ENCODE results near the gene TSPOAP1.
A peak's percentile ranks its signal among the peaks of the same experiment; 100 is the strongest.

The TSPOAP1 gene

GRCh38 chr17:58340405-58340876 lies 11.8 kb upstream of the TSPOAP1 start (continued):
- TF ChIP-seq TSHZ2 (CRISPR knock-in tag; IDR thresholded peaks at IDR 0.05), result no peak
- TF ChIP-seq TCF4 (CRISPR knock-in tag; IDR thresholded peaks at IDR 0.05; ENCODE audit: borderline replicate concordance), result no peak

DNA sequence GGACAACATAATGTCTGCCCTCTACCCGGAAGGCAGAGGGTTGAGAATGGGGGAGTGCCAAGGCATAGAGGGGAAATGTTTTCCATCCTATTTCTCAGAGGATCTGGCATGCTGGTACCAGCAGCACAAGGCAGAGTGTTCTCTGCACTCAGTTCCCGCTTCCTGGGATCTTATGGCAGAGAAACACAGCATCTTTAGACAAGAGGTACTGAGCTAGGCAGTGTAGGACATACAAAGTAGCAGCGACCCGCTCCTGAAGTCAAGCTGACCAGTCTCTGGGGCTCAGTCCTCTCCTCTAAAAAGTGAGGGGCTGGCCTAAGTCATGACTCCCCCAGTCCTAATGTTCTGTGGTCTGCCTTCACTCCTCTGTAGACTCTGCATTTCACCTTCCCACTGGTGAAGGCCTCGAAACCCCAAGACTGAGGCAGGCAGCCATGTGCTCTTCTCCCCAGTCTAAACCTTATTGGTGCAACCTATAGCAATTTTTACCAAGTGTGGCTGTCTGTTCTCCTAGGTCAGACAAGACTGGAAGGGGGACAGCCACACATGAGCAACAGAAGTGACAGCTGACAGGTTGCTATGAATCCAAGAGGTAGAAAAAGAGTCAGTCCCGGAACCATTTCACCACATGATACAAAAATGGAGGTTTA lies 11.3 kb upstream of the TSPOAP1 start:
- TF ChIP-seq SNAI2 (CRISPR knock-in tag; IDR thresholded peaks at IDR 0.05) (no peak), ZNF8 (CRISPR knock-in tag; IDR thresholded peaks at IDR 0.05) (no peak), GLIS3 (CRISPR knock-in tag; IDR thresholded peaks at IDR 0.05) (no peak), ZFP30 (CRISPR knock-in tag; IDR thresholded peaks at IDR 0.05) (no peak), TCF4 (CRISPR knock-in tag; IDR thresholded peaks at IDR 0.05; ENCODE audit: borderline replicate concordance) (no peak), ZC3H10 (CRISPR knock-in tag; IDR thresholded peaks at IDR 0.05) (no peak)
- TF ChIP-seq, protein P1, sequence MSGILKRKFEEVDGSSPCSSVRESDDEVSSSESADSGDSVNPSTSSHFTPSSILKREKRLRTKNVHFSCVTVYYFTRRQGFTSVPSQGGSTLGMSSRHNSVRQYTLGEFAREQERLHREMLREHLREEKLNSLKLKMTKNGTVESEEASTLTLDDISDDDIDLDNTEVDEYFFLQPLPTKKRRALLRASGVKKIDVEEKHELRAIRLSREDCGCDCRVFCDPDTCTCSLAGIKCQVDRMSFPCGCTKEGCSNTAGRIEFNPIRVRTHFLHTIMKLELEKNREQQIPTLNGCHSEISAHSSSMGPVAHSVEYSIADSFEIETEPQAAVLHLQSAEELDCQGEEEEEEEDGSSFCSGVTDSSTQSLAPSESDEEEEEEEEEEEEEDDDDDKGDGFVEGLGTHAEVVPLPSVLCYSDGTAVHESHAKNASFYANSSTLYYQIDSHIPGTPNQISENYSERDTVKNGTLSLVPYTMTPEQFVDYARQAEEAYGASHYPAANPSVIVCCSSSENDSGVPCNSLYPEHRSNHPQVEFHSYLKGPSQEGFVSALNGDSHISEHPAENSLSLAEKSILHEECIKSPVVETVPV (CRISPR knock-in tag; IDR thresholded peaks at IDR 0.05), result no peak
- ATAC-seq, result no peak

- TF ChIP-seq TCF4 (CRISPR knock-in tag; IDR thresholded peaks at IDR 0.05; ENCODE audit: borderline replicate concordance) (no peak), BACH2 (CRISPR knock-in tag; IDR thresholded peaks at IDR 0.05; ENCODE audit: borderline replicate concordance) (no peak), RARB (CRISPR knock-in tag; IDR thresholded peaks at IDR 0.05) (no peak), ISL1 (CRISPR knock-in tag; IDR thresholded peaks at IDR 0.05) (no peak), ZC3H10 (CRISPR knock-in tag; IDR thresholded peaks at IDR 0.05) (no peak), ZFP3 (CRISPR knock-in tag; IDR thresholded peaks at IDR 0.05) (no peak), SNAI2 (CRISPR knock-in tag; IDR thresholded peaks at IDR 0.05) (no peak), ZNF70 (CRISPR knock-in tag; IDR thresholded peaks at IDR 0.05) (no peak), POU6F1 (CRISPR knock-in tag; IDR thresholded peaks at IDR 0.05; ENCODE audit: borderline replicate concordance, low read depth) (no peak), ZNF565 (CRISPR knock-in tag; conservative IDR thresholded peaks at IDR 0.05; ENCODE audit: low read depth) (no peak), CSDC2 (CRISPR knock-in tag; IDR thresholded peaks at IDR 0.05) (no peak), TSHZ2 (CRISPR knock-in tag; IDR thresholded peaks at IDR 0.05) (no peak), OSR1 (CRISPR knock-in tag; IDR thresholded peaks at IDR 0.05) (no peak), ZNF8 (CRISPR knock-in tag; IDR thresholded peaks at IDR 0.05) (no peak), GLIS3 (CRISPR knock-in tag; IDR thresholded peaks at IDR 0.05) (no peak)
- TF ChIP-seq, protein P1 (CRISPR knock-in tag; IDR thresholded peaks at IDR 0.05), result no peak
- peak; percentile 35 for ATAC-seq
Measured at GRCh38 chr17:58338841-58339754, 10.5 kb upstream of the TSPOAP1 start.
